NCI-H748 treated with DMSO at 0.1 percent for 48 hours (cell line): ENCODE results near the gene CCND1.
A peak's percentile ranks its signal among the peaks of the same experiment; 100 is the strongest.
"Not testable (repeated sequence)": the region's sequence is repeated elsewhere in the genome, so short reads cannot be mapped to it uniquely, and the experiment has no call there.

ENCODE experiments used
- DNase-seq: peaks from one replicate; lab custom pipeline; 2025; lab: John Stamatoyannopoulos, UW

The CCND1 gene

GRCh38 chr11:69618237-69618636, 22.7 kb upstream of the CCND1 start:
- DNase-seq, result no peak

- no peak for DNase-seq
Observed at GRCh38 chr11:69620683-69621290, 20.2 kb upstream of the CCND1 start.

- DNase-seq, result not testable (repeated sequence)
Observed at GRCh38 chr11:69622097-69622681, 18.8 kb upstream of the CCND1 start.

- no peak for DNase-seq
Observed at GRCh38 chr11:69624293-69624692, 16.7 kb upstream of the CCND1 start.

- no peak for DNase-seq
Observed at GRCh38 chr11:69625476-69625875, 15.5 kb upstream of the CCND1 start.

GRCh38 chr11:69627551-69627950, 13.4 kb upstream of the CCND1 start:
- DNase-seq, result no peak

GRCh38 chr11:69630017-69630416, 10.9 kb upstream of the CCND1 start:
- DNase-seq, result no peak

GRCh38 chr11:69630424-69630823, 10.5 kb upstream of the CCND1 start:
- no peak for DNase-seq

- no peak for DNase-seq
Observed at GRCh38 chr11:69632900-69633299, 8.1 kb upstream of the CCND1 start.

- DNase-seq, result no peak
Observed at GRCh38 chr11:69634069-69634468, 6.9 kb upstream of the CCND1 start.

- DNase-seq, result no peak
Observed at GRCh38 chr11:69634590-69634989, 6.4 kb upstream of the CCND1 start.

GRCh38 chr11:69635195-69635594, 5.8 kb upstream of the CCND1 start:
- no peak for DNase-seq

- DNase-seq, result no peak
Observed at GRCh38 chr11:69635804-69636511, 5.0 kb upstream of the CCND1 start.

GRCh38 chr11:69636512-69637197, 4.3 kb upstream of the CCND1 start:
- DNase-seq, result no peak

GRCh38 chr11:69637198-69637940, 3.6 kb upstream of the CCND1 start:
- no peak for DNase-seq

- peak; percentile 14 for DNase-seq
Observed at GRCh38 chr11:69637941-69638871, 2.8 kb upstream of the CCND1 start.

GRCh38 chr11:69638941-69639681, 1.8 kb upstream of the CCND1 start:
- peak; percentile 69 for DNase-seq

- DNase-seq, result no peak
Observed at GRCh38 chr11:69639831-69640230, 1.1 kb upstream of the CCND1 start.

GRCh38 chr11:69640260-69640994, 529 bp upstream of the CCND1 start:
- no peak for DNase-seq
